Measurements from ENCODE around the gene PRLR.

DNA sequence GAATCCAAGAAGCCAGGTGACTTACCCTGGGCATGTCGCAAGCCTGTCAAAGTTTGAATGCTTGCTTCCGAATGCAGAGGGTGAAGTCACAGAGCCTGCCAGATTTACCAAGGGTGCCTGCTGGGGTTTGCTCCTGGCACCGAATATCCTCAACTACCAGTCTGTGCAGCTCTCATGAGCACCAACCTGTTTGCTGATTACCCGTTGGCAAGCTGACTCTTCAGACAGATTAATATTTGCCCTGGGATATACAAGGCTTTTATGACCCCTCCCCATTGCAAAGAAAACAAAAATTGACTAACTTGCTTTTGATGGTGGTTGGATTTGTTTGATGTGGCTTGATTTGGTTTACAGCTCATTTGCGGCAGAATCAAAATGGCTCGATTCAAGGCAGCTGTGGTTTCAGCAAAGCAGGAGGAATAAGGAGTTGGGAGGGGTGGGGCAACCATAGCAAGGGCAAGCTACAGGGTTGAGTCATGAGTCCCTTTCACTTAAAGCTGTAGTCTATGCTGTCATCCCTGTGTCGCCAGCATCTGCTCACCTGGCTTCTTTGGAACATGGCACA is 100.3 kb downstream of the PRLR start:
- TF ChIP-seq, protein P1, sequence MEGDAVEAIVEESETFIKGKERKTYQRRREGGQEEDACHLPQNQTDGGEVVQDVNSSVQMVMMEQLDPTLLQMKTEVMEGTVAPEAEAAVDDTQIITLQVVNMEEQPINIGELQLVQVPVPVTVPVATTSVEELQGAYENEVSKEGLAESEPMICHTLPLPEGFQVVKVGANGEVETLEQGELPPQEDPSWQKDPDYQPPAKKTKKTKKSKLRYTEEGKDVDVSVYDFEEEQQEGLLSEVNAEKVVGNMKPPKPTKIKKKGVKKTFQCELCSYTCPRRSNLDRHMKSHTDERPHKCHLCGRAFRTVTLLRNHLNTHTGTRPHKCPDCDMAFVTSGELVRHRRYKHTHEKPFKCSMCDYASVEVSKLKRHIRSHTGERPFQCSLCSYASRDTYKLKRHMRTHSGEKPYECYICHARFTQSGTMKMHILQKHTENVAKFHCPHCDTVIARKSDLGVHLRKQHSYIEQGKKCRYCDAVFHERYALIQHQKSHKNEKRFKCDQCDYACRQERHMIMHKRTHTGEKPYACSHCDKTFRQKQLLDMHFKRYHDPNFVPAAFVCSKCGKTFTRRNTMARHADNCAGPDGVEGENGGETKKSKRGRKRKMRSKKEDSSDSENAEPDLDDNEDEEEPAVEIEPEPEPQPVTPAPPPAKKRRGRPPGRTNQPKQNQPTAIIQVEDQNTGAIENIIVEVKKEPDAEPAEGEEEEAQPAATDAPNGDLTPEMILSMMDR (IDR thresholded peaks at IDR 0.05; ENCODE audit: low read depth, low read length): no peak
- TF ChIP-seq POLR2A (IDR thresholded peaks at IDR 0.05; ENCODE audit: extremely low read depth, insufficient read length): no peak
- no peak for TF ChIP-seq MYC (IDR thresholded peaks at IDR 0.05; ENCODE audit: low read depth, low read length)
- TF ChIP-seq, protein P2, sequence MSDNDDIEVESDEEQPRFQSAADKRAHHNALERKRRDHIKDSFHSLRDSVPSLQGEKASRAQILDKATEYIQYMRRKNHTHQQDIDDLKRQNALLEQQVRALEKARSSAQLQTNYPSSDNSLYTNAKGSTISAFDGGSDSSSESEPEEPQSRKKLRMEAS (IDR thresholded peaks at IDR 0.05; ENCODE audit: low read depth, low read length): no peak

Data from NB4 (cell line).